ENCODE data around the gene B4GALNT3. TPM values are rescaled to one million over a fixed set of nuclear protein-coding genes. Genes with fewer than 3 reads are reported as not detected.

B4GALNT3 gene
- total and polyA plus RNA-seq, 2 experiments from 2014 or later, result 2.8 to 15.8 TPM

DNA sequence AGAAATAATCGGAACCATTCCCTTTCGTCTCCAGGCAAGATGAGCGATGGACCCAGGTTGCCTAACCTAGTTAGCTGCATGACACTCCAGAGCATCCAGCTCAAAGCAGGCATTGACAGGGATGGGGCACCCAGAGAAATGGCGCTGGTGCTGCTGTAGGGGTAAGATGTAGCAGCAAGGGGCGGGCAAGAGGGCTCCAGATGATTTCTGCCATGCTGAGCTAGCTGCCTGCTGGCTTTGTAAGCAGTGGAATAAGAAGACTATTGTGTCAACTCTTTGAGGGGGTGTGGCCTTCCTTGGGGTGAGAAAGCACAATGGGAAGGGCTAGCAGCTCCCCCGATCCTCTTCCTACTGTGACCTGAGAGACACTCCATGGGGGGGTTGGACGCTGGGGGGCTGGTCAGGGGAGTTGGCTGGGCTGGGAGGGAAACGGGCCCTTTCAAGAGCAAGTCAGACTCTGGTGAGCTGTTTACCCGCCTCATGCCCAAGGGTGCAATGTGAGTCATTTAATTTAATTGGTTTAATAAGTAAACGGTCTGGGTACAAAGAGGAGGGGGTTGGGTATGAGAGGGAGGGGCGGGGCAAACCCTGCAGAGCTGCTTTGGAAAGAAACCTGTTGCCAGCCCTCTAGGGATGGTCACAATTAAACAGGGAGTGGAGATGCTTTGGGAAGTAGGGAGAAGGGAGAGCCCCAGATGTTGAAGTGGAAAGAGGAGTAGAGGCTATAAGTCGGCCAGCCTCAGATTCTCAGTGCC lies 50.5 kb downstream of the B4GALNT3 start:
- TF ChIP-seq JUNB (IDR thresholded peaks at IDR 0.05; ENCODE audit: unreplicated experiment) (no peak), NANOG (IDR thresholded peaks at IDR 0.05; ENCODE audit: borderline replicate concordance) (no peak), ZNF331 (CRISPR knock-in tag; IDR thresholded peaks at IDR 0.05; ENCODE audit: low read depth) (no peak), EZH2 (IDR thresholded peaks at IDR 0.05; ENCODE audit: low read depth, unreplicated experiment) (no peak), CREB1 (CRISPR knock-in tag; IDR thresholded peaks at IDR 0.05; ENCODE audit: low read depth) (no peak), POLR2AphosphoS5 (IDR thresholded peaks at IDR 0.05; ENCODE audit: low read depth) (no peak), EZH2phosphoT487 (IDR thresholded peaks at IDR 0.05; ENCODE audit: unreplicated experiment) (no peak), ZNF114 (CRISPR knock-in tag; IDR thresholded peaks at IDR 0.05) (no peak), STAT1 (IDR thresholded peaks at IDR 0.05; ENCODE audit: unreplicated experiment) (no peak)
- TF ChIP-seq, protein P1, sequence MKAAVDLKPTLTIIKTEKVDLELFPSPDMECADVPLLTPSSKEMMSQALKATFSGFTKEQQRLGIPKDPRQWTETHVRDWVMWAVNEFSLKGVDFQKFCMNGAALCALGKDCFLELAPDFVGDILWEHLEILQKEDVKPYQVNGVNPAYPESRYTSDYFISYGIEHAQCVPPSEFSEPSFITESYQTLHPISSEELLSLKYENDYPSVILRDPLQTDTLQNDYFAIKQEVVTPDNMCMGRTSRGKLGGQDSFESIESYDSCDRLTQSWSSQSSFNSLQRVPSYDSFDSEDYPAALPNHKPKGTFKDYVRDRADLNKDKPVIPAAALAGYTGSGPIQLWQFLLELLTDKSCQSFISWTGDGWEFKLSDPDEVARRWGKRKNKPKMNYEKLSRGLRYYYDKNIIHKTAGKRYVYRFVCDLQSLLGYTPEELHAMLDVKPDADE (IDR thresholded peaks at IDR 0.05), result no peak
- TF ChIP-seq, protein P2, sequence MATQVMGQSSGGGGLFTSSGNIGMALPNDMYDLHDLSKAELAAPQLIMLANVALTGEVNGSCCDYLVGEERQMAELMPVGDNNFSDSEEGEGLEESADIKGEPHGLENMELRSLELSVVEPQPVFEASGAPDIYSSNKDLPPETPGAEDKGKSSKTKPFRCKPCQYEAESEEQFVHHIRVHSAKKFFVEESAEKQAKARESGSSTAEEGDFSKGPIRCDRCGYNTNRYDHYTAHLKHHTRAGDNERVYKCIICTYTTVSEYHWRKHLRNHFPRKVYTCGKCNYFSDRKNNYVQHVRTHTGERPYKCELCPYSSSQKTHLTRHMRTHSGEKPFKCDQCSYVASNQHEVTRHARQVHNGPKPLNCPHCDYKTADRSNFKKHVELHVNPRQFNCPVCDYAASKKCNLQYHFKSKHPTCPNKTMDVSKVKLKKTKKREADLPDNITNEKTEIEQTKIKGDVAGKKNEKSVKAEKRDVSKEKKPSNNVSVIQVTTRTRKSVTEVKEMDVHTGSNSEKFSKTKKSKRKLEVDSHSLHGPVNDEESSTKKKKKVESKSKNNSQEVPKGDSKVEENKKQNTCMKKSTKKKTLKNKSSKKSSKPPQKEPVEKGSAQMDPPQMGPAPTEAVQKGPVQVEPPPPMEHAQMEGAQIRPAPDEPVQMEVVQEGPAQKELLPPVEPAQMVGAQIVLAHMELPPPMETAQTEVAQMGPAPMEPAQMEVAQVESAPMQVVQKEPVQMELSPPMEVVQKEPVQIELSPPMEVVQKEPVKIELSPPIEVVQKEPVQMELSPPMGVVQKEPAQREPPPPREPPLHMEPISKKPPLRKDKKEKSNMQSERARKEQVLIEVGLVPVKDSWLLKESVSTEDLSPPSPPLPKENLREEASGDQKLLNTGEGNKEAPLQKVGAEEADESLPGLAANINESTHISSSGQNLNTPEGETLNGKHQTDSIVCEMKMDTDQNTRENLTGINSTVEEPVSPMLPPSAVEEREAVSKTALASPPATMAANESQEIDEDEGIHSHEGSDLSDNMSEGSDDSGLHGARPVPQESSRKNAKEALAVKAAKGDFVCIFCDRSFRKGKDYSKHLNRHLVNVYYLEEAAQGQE (IDR thresholded peaks at IDR 0.05; ENCODE audit: unreplicated experiment), result no peak
- TF ChIP-seq, protein P3, sequence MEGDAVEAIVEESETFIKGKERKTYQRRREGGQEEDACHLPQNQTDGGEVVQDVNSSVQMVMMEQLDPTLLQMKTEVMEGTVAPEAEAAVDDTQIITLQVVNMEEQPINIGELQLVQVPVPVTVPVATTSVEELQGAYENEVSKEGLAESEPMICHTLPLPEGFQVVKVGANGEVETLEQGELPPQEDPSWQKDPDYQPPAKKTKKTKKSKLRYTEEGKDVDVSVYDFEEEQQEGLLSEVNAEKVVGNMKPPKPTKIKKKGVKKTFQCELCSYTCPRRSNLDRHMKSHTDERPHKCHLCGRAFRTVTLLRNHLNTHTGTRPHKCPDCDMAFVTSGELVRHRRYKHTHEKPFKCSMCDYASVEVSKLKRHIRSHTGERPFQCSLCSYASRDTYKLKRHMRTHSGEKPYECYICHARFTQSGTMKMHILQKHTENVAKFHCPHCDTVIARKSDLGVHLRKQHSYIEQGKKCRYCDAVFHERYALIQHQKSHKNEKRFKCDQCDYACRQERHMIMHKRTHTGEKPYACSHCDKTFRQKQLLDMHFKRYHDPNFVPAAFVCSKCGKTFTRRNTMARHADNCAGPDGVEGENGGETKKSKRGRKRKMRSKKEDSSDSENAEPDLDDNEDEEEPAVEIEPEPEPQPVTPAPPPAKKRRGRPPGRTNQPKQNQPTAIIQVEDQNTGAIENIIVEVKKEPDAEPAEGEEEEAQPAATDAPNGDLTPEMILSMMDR (conservative IDR thresholded peaks at IDR 0.05; ENCODE audit: low read depth in 2 of 2), result no peak
- TF ChIP-seq, protein P4, sequence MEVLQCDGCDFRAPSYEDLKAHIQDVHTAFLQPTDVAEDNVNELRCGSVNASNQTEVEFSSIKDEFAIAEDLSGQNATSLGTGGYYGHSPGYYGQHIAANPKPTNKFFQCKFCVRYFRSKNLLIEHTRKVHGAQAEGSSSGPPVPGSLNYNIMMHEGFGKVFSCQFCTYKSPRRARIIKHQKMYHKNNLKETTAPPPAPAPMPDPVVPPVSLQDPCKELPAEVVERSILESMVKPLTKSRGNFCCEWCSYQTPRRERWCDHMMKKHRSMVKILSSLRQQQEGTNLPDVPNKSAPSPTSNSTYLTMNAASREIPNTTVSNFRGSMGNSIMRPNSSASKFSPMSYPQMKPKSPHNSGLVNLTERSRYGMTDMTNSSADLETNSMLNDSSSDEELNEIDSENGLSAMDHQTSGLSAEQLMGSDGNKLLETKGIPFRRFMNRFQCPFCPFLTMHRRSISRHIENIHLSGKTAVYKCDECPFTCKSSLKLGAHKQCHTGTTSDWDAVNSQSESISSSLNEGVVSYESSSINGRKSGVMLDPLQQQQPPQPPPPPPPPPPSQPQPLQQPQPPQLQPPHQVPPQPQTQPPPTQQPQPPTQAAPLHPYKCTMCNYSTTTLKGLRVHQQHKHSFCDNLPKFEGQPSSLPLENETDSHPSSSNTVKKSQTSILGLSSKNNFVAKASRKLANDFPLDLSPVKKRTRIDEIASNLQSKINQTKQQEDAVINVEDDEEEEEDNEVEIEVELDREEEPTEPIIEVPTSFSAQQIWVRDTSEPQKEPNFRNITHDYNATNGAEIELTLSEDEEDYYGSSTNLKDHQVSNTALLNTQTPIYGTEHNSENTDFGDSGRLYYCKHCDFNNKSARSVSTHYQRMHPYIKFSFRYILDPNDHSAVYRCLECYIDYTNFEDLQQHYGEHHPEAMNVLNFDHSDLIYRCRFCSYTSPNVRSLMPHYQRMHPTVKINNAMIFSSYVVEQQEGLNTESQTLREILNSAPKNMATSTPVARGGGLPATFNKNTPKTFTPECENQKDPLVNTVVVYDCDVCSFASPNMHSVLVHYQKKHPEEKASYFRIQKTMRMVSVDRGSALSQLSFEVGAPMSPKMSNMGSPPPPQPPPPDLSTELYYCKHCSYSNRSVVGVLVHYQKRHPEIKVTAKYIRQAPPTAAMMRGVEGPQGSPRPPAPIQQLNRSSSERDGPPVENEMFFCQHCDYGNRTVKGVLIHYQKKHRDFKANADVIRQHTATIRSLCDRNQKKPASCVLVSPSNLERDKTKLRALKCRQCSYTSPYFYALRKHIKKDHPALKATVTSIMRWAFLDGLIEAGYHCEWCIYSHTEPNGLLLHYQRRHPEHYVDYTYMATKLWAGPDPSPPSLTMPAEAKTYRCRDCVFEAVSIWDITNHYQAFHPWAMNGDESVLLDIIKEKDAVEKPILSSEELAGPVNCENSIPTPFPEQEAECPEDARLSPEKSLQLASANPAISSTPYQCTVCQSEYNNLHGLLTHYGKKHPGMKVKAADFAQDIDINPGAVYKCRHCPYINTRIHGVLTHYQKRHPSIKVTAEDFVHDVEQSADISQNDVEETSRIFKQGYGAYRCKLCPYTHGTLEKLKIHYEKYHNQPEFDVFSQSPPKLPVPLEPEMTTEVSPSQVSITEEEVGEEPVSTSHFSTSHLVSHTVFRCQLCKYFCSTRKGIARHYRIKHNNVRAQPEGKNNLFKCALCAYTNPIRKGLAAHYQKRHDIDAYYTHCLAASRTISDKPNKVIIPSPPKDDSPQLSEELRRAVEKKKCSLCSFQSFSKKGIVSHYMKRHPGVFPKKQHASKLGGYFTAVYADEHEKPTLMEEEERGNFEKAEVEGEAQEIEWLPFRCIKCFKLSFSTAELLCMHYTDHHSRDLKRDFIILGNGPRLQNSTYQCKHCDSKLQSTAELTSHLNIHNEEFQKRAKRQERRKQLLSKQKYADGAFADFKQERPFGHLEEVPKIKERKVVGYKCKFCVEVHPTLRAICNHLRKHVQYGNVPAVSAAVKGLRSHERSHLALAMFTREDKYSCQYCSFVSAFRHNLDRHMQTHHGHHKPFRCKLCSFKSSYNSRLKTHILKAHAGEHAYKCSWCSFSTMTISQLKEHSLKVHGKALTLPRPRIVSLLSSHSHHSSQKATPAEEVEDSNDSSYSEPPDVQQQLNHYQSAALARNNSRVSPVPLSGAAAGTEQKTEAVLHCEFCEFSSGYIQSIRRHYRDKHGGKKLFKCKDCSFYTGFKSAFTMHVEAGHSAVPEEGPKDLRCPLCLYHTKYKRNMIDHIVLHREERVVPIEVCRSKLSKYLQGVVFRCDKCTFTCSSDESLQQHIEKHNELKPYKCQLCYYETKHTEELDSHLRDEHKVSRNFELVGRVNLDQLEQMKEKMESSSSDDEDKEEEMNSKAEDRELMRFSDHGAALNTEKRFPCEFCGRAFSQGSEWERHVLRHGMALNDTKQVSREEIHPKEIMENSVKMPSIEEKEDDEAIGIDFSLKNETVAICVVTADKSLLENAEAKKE (CRISPR knock-in tag; IDR thresholded peaks at IDR 0.05), result no peak
- Mint-ChIP-seq H3K36me3 (ENCODE audit: low read depth) (peaks cover 12% of the 10 kb centered on the region), H3K27ac (no peak overlapping the region), H3K27me3 (ENCODE audit: insufficient read depth, low read depth, poor library complexity) (peaks cover 5% of the 10 kb centered on the region), H3K4me3 (no peak overlapping the region), H3K4me1 (peaks cover 25% of the 10 kb centered on the region), H3K9me3 (peaks cover 11% of the 10 kb centered on the region)
- ATAC-seq, result peak; percentile 90
- Histone ChIP-seq H3K9me2 (ENCODE audit: insufficient read depth) (no peaks in the 10 kb centered on the region), H3F3A (replicated peaks; ENCODE audit: low read depth) (no peaks in the 10 kb centered on the region; the same call in 1 of the 2 replicates), H3K4me2 (peak overlapping the region; percentile 65), H3K27ac (ENCODE audit: low read depth) (peak overlapping the region; percentile 72; the same call in 1 of the 2 replicates), H3K36me3 (ENCODE audit: insufficient read depth) (no peaks in the 10 kb centered on the region), H3K4me1 (ENCODE audit: insufficient read depth) (peaks cover 27% of the 10 kb centered on the region), H2AFZ (no peak overlapping the region), H3K27me3 (ENCODE audit: insufficient read depth) (no peaks in the 10 kb centered on the region), H3K4me3 (peak overlapping the region; percentile 10; the same call in 1 of the 2 replicates), H3K79me2 (replicated peaks; ENCODE audit: insufficient read depth) (no peaks in the 10 kb centered on the region), H4K20me1 (replicated peaks; ENCODE audit: insufficient read depth) (no peaks in the 10 kb centered on the region)
- peak; percentile 58 for DNase-seq (ENCODE audit: low spot score)
